22Rv1 (cell line): ENCODE measurements around the gene PTPRJ.

Experiments used
- ZFX ChIP-seq: fragments of 450-650 bp; IDR thresholded peaks from 2 replicates; pipeline ENCODE4 v1.6.1; 2017; ENCODE audit warnings: antibody characterized with exemption, borderline replicate concordance
- TF ChIP-seq, protein P1 (sequence below): fragments of 450-650 bp; IDR thresholded peaks from 2 replicates; pipeline ENCODE4 v1.5.1; 2017; ENCODE audit warnings: mild to moderate bottlenecking

DNA sequence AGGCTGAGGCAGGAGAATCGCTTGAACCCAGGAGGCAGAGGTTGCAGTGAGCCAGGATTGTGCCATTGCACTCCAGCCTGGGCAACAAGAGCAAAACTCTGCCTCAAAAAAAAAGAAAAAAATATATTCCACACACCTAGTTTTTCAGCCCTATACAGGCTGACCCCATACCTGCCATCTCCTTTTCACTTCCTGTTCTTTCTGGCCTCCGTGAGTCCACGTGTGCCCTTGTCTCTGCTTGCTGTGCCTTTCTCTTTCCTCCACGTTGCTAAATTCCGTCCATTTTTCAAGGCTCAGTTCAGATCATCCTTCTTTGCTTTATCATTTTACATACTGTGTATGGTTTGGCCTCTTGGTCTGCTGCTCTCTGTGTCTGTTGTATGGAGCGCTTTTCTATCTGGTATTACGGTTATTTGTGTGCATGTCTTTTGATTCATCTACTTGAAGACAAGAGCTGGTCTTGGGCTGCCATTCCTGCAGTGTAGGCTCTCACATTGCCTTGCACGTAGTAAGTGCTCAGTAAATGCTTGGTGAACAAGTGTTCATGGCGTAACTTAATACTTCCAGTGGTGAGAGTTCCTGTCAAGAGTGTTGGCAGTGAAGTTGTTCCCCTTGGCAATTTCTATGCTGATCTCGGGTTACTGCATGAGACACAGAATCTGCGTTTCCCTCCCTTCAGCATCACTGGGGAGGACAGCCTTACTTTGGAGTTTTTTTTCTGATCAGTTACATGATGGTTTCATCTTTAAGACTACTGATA is 57.5 kb downstream of the PTPRJ start:
- TF ChIP-seq, protein P1, sequence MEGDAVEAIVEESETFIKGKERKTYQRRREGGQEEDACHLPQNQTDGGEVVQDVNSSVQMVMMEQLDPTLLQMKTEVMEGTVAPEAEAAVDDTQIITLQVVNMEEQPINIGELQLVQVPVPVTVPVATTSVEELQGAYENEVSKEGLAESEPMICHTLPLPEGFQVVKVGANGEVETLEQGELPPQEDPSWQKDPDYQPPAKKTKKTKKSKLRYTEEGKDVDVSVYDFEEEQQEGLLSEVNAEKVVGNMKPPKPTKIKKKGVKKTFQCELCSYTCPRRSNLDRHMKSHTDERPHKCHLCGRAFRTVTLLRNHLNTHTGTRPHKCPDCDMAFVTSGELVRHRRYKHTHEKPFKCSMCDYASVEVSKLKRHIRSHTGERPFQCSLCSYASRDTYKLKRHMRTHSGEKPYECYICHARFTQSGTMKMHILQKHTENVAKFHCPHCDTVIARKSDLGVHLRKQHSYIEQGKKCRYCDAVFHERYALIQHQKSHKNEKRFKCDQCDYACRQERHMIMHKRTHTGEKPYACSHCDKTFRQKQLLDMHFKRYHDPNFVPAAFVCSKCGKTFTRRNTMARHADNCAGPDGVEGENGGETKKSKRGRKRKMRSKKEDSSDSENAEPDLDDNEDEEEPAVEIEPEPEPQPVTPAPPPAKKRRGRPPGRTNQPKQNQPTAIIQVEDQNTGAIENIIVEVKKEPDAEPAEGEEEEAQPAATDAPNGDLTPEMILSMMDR: no peak
- no peak for TF ChIP-seq ZFX
